Measurements from ENCODE around the gene RBM4. TPM values are rescaled to one million over a fixed set of nuclear protein-coding genes. Genes with fewer than 3 reads are reported as not detected.

The RBM4 gene
- total and polyA plus RNA-seq, 2 of the 13 experiments (the other 11 are each of a cell fraction or from before 2014, with no cell fraction given) = 126 to 136 TPM

- H3K9me3 ChIP-seq (ENCODE audit: low read length) = no peaks in the 10 kb centered on the region
- ChIA-PET POLR2A (interaction anchor here (1.6 kb wide), 1 partner anchor 21 kb away, joined by 6 read pairs; the partner anchor contains the start of gene RBM4), CTCF (ENCODE audit: low intra/inter-chr PET ratio, low total read pairs) (no interaction called here)
- H3K9ac ChIP-seq (ENCODE audit: insufficient read depth, low read depth, low read length) = no peak overlapping the region
- DNase-seq (ENCODE audit: low spot score) (no peak), FAIRE-seq (no peak), ATAC-seq (no peak)
- H4K20me1 ChIP-seq (ENCODE audit: insufficient read depth, low read length) = no peaks in the 10 kb centered on the region
- peaks cover 2 to 18% of the 10 kb centered on the region in 2 experiments; a peak in 4 of 5 replicates for H3K36me3 ChIP-seq (replicated peaks in 1 of 2; ENCODE audit: control insufficient read depth in 1 of 2, insufficient read depth in 2 of 2, low read length in 2 of 2)
- BruUV-seq (replicated peaks) = no TSS peak
- no peak overlapping the region for H3K27ac ChIP-seq (ENCODE audit: extremely low read length, insufficient read depth, low read length)
- in situ Hi-C loops (cut with HindIII; ENCODE audit: extremely low pct_ligation_motif_present, low pct_unique_long_range_greater_than_20kb) = no loop called here
- H3K4me2 ChIP-seq (ENCODE audit: low read depth, low read length) = no peak overlapping the region
- 100% methylated on average over 2 of the region's 2 CpGs for WGBS (ENCODE audit: low lambda C conversion rate)
- H2AFZ ChIP-seq (ENCODE audit: low read length) = no peak overlapping the region
- TF ChIP-seq, protein P1, sequence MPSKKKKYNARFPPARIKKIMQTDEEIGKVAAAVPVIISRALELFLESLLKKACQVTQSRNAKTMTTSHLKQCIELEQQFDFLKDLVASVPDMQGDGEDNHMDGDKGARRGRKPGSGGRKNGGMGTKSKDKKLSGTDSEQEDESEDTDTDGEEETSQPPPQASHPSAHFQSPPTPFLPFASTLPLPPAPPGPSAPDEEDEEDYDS (CRISPR knock-in tag; IDR thresholded peaks at IDR 0.05) = no peak
- TF ChIP-seq ZNF678 (CRISPR knock-in tag; IDR thresholded peaks at IDR 0.05) (no peak), MED8 (CRISPR knock-in tag; IDR thresholded peaks at IDR 0.05; ENCODE audit: insufficient replicate concordance) (no peak), NCOA1 (CRISPR knock-in tag; IDR thresholded peaks at IDR 0.05) (no peak), ZNF260 (CRISPR knock-in tag; IDR thresholded peaks at IDR 0.05; ENCODE audit: borderline replicate concordance, low read depth) (no peak), GZF1 (CRISPR knock-in tag; IDR thresholded peaks at IDR 0.05) (no peak), ZNF784 (CRISPR knock-in tag; IDR thresholded peaks at IDR 0.05; ENCODE audit: borderline replicate concordance) (no peak), ZNF558 (CRISPR knock-in tag; IDR thresholded peaks at IDR 0.05; ENCODE audit: borderline replicate concordance) (no peak), ZFP36L1 (CRISPR knock-in tag; IDR thresholded peaks at IDR 0.05) (no peak), ZNF121 (CRISPR knock-in tag; IDR thresholded peaks at IDR 0.05) (no peak), HMGA1 (CRISPR knock-in tag; conservative IDR thresholded peaks at IDR 0.05) (no peak), SMC3 (IDR thresholded peaks at IDR 0.05; ENCODE audit: low read length) (no peak), ZNF3 (CRISPR knock-in tag; IDR thresholded peaks at IDR 0.05) (no peak), NFIC (IDR thresholded peaks at IDR 0.05; ENCODE audit: low read length) (no peak), ZNF33A (CRISPR knock-in tag; IDR thresholded peaks at IDR 0.05; ENCODE audit: borderline replicate concordance) (no peak), ZNF773 (CRISPR knock-in tag; IDR thresholded peaks at IDR 0.05; ENCODE audit: borderline replicate concordance) (no peak), SIN3B (IDR thresholded peaks at IDR 0.05; ENCODE audit: low read length) (no peak)
- TF ChIP-seq, protein P2, sequence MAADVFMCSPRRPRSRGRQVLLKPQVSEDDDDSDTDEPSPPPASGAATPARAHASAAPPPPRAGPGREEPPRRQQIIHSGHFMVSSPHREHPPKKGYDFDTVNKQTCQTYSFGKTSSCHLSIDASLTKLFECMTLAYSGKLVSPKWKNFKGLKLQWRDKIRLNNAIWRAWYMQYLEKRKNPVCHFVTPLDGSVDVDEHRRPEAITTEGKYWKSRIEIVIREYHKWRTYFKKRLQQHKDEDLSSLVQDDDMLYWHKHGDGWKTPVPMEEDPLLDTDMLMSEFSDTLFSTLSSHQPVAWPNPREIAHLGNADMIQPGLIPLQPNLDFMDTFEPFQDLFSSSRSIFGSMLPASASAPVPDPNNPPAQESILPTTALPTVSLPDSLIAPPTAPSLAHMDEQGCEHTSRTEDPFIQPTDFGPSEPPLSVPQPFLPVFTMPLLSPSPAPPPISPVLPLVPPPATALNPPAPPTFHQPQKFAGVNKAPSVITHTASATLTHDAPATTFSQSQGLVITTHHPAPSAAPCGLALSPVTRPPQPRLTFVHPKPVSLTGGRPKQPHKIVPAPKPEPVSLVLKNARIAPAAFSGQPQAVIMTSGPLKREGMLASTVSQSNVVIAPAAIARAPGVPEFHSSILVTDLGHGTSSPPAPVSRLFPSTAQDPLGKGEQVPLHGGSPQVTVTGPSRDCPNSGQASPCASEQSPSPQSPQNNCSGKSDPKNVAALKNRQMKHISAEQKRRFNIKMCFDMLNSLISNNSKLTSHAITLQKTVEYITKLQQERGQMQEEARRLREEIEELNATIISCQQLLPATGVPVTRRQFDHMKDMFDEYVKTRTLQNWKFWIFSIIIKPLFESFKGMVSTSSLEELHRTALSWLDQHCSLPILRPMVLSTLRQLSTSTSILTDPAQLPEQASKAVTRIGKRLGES (CRISPR knock-in tag; IDR thresholded peaks at IDR 0.05; ENCODE audit: borderline replicate concordance) = no peak
- no peaks in the 10 kb centered on the region for H3K27me3 ChIP-seq (ENCODE audit: control insufficient read depth in 1 of 2, insufficient read depth in 2 of 2, low read length in 2 of 2)
- no peak overlapping the region for H3K4me3 ChIP-seq (replicated peaks in 1 of 3; ENCODE audit: insufficient read depth in 1 of 3, low read depth in 2 of 3, low read length in 3 of 3)
- H3K4me1 ChIP-seq (ENCODE audit: insufficient read depth, low read length) = no peaks in the 10 kb centered on the region
- no peaks in the 10 kb centered on the region for H3K79me2 ChIP-seq (ENCODE audit: insufficient read depth, low read length)
- intact Hi-C loops (cut with micrococcal nuclease; ENCODE audit: unreplicated experiment) = no loop called here
These were observed 21.3 kb downstream of the RBM4 start for GRCh38 chr11:66659763-66660162.

Measured in HepG2 (cell line).